IPS DF 6.9 (cell line): ENCODE results near the gene PRKAB1.
A peak's percentile ranks its signal among the peaks of the same experiment; 100 is the strongest.

ENCODE experiments used
- DNase-seq: peaks from one replicate; pipeline ENCODE4 v3.0.0-alpha.2; 2013; ENCODE audit warnings: low read depth, low spot score
- H3K27ac ChIP-seq: one replicate; pipeline ENCODE4 v1.5.1; 2013; ENCODE audit warnings: low read length, control low read depth
- H3K27me3 ChIP-seq: 2 replicates; pipeline ENCODE4 v1.6.1; 2013; ENCODE audit warnings: mild to moderate bottlenecking, low read length; ENCODE audit not compliant: control insufficient read depth, insufficient read depth
- H3K36me3 ChIP-seq: 2 replicates; pipeline ENCODE4 v1.6.1; 2013; ENCODE audit warnings: low read length; ENCODE audit not compliant: control insufficient read depth, insufficient read depth
- H3K4me1 ChIP-seq: 2 replicates; pipeline ENCODE4 v1.6.1; 2013; ENCODE audit warnings: low read length; ENCODE audit not compliant: control insufficient read depth, insufficient read depth
- H3K4me3 ChIP-seq: 2 replicates; pipeline ENCODE4 v1.5.1; 2013; ENCODE audit warnings: mild to moderate bottlenecking, low read length
- H3K9me3 ChIP-seq: 2 replicates; pipeline ENCODE4 v1.6.1; 2013; ENCODE audit warnings: low read length, inconsistent platforms; ENCODE audit not compliant: control insufficient read depth, insufficient read depth
- WGBS: extraction: QIAGEN DNeasy Blood & Tissue Kit; methylation state at CpG from one replicate; pipeline ENCODE4 v1.1.7; 2013; ENCODE audit warnings: mixed read lengths, missing lambda C conversion rate; ENCODE audit not compliant: insufficient read length, insufficient coverage; 5-methylcytosine and 5-hydroxymethylcytosine counted together

Gene PRKAB1

DNA sequence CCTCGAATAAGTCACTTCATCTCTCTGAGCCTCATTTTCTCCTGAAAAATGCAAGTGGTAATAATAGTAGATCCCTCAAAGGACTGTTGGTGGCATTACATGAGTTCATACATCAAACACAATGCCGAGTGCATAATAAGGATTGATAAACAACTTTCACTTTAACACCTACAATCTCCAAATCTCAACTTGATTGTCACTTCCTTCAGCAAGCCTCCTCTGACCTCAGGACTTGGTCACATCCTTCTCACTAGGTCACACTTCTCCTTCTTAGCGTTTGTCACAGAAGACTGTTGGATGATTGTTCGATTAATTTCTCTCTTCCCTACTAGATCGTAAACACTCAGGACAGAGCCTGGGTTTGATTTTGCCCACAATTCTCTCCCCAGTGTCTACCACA lies 7.9 kb upstream of the PRKAB1 start:
- Histone ChIP-seq H3K4me3 (no peak overlapping the region), H3K27me3 (no peaks in the 10 kb centered on the region), H3K9me3 (no peaks in the 10 kb centered on the region), H3K27ac (no peak overlapping the region), H3K36me3 (no peaks in the 10 kb centered on the region), H3K4me1 (no peaks in the 10 kb centered on the region)
- no CpG with 5 or more reads among the region's 5 CpGs for WGBS
- DNase-seq = no peak

DNA sequence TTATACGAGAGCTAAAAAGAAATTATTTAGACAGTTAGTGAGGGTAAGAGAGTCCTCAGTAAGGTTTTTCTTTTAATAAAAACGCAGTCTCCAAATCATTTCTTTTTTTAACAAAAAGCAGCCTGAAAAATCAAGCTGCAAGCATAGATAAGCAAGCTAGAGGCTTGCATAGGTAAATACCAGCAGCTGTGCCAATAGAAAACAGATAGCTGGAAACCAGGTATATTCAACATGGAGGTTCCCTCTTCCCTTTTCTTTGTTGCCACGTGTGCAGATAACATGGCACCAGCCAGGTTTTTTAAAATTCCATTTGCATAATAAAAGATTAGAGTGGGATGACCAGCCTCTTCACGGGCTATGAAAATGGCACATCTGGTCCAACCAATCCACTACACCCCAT lies 6.1 kb upstream of the PRKAB1 start:
- no CpG with 5 or more reads among the region's 4 CpGs for WGBS
- Histone ChIP-seq H3K27ac (no peak overlapping the region), H3K9me3 (no peaks in the 10 kb centered on the region), H3K27me3 (no peaks in the 10 kb centered on the region), H3K36me3 (no peaks in the 10 kb centered on the region), H3K4me1 (no peaks in the 10 kb centered on the region), H3K4me3 (no peak overlapping the region)
- DNase-seq = no peak

DNA sequence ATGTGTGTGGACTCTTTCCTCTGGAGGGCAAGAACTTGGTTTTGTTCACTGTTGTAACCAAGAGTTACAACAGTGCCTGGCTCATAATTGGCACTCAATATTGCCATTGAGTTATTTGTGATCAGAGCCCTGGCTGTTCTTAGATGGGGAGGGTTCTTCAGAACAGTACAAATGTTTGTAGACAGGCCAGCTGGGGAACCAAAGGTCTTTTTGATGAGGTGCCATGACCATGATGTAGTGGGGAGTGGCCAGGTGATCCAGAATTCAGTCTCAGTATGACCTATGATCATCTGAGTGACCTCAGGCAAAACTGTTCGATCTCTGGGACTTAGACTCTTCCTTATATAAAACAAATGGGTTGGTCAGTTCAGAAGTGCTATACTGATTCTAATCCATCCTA lies 3.3 kb upstream of the PRKAB1 start:
- no CpG with 5 or more reads among the region's 1 CpG for WGBS
- DNase-seq = no peak
- Histone ChIP-seq H3K27ac (no peak overlapping the region), H3K36me3 (no peaks in the 10 kb centered on the region), H3K27me3 (no peaks in the 10 kb centered on the region), H3K4me1 (no peaks in the 10 kb centered on the region), H3K4me3 (no peak overlapping the region), H3K9me3 (no peaks in the 10 kb centered on the region)

DNA sequence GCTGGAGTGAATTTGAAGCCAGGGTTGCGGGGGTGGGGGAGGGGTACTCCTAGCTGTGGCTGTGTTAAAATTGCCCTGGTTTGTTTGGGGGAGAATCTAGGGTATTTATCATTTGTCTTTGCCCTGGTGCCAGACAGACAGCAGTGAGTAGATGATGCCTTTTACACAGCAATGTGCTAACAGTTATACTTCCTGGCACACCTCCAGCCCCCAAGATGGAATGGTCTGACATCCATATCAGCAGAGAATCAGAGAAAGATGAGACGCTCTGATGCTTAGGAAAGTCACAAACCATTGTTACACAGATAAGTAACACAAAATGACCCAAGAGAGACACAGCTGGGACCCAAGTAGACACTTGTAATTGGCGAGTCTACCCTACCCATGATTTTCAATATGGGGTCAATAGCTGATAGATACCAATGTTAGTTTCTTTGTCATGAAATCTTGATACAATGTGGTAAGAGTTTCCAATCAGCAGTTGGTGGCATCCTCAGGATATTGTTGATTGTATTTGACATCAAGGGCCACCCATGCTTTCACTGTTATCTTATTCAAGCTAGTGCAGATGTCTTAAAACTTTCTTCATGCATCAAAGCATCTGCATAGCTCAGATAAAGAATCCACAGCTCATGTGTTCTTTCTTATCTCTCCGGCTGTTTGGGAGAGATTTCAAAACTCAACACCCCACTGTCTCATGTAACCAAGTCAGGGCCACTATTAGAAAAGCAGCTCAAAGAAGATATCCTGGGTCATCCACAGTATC lies 2.6 kb upstream of the PRKAB1 start:
- no peaks in the 10 kb centered on the region for H3K27me3 ChIP-seq
- H3K4me1 ChIP-seq = no peaks in the 10 kb centered on the region
- no peak overlapping the region for H3K27ac ChIP-seq
- WGBS = no CpG with 5 or more reads among the region's 4 CpGs
- no peaks in the 10 kb centered on the region for H3K36me3 ChIP-seq
- H3K4me3 ChIP-seq = no peak overlapping the region
- DNase-seq = no peak
- H3K9me3 ChIP-seq = no peaks in the 10 kb centered on the region

DNA sequence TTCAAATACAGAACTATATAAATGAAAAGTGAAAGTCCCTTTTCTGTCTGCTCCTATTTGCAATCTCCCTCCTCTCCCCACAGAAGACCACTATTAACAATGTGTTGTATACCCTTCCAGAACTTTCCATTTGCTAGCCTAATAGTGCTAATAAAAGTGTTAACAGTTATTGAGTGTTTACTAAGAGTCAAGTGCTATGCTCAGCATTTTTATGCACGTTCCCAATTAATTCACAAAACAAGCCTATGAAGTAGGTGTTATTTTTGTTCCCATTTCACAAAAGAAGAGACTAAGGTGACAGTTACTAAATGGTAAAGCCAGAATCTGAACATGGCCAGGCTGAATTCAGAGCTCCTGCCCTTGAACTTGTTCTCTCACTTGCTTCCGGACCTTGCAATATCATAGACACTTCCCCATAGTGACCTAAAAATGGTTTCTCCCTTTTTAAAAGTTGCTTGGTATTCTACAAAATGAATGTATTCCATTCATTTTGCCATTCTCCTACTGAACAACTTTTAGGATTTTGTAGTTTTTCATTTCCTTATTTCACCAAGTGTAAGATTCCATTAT lies 1.6 kb upstream of the PRKAB1 start:
- H3K4me3 ChIP-seq = no peak overlapping the region
- H3K4me1 ChIP-seq = no peaks in the 10 kb centered on the region
- H3K27me3 ChIP-seq = no peaks in the 10 kb centered on the region
- no CpG with 5 or more reads among the region's 2 CpGs for WGBS
- H3K9me3 ChIP-seq = no peaks in the 10 kb centered on the region
- H3K36me3 ChIP-seq = no peaks in the 10 kb centered on the region
- no peak overlapping the region for H3K27ac ChIP-seq
- DNase-seq = no peak

DNA sequence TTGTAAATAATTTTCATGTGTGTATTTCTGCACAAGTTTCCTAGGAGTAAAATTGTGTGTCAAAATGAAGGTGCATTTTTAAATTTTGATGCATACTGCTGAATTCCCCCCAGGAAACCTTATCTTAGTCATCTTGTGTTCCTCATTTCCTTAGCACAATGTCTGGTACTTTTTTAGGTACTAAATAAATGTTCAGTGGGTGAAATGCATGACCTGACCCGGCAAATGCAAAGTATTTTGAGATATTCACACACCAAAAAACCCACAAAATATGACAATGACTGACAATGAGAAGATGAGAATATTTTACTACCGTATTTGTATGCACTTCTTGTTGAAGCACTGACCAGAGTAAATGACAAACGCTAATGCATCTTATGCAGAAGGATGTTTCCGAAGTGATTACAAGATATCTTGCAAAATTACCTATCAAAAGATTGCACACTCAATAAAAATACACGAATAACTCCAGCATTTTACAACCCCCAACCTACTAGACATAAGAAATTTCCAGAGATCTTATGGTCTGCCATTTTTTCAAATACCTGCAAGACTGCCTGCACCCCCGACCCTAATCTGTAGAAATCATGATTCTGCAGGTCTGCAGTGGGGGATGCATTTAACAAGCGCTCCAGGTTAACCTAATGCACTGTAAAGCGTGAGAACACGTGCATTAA lies 895 bp upstream of the PRKAB1 start:
- Histone ChIP-seq H3K36me3 (no peaks in the 10 kb centered on the region), H3K9me3 (no peaks in the 10 kb centered on the region), H3K27me3 (no peaks in the 10 kb centered on the region), H3K27ac (no peak overlapping the region), H3K4me3 (peak overlapping the region; percentile 16; the same call in 1 of the 2 replicates), H3K4me1 (no peaks in the 10 kb centered on the region)
- WGBS = no CpG with 5 or more reads among the region's 9 CpGs
- no peak for DNase-seq

DNA sequence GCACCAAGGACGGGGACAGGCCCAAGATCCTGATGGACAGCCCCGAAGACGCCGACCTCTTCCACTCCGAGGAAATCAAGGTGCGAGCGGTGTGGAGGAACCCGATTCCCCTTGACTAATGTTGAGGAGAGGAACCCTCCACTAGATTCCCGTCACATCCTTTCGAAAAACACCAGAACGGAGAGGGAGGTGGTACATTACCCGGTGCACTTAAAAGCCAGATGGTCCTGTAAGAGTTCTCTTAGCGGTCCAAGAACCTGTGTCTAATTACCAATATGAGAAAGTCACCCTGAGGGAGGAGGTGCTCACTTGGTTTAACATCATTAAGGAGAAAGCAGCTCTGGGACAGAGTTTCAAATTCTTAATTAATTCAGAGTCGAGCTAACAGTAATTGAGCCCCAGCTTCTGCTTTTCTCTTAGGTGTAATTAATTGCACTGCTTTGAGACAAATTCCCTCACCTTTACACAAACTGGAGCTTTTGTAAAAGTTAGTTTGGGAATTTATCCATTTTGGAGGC lies 450 bp downstream of the PRKAB1 start:
- Histone ChIP-seq H3K36me3 (peaks cover 5% of the 10 kb centered on the region; the same call in 1 of the 2 replicates), H3K27me3 (no peaks in the 10 kb centered on the region), H3K4me1 (no peaks in the 10 kb centered on the region), H3K4me3 (peak overlapping the region; percentile 90; the same call in 1 of the 2 replicates), H3K27ac (no peak overlapping the region), H3K9me3 (no peaks in the 10 kb centered on the region)
- WGBS = no CpG with 5 or more reads among the region's 14 CpGs
- no peak for DNase-seq

DNA sequence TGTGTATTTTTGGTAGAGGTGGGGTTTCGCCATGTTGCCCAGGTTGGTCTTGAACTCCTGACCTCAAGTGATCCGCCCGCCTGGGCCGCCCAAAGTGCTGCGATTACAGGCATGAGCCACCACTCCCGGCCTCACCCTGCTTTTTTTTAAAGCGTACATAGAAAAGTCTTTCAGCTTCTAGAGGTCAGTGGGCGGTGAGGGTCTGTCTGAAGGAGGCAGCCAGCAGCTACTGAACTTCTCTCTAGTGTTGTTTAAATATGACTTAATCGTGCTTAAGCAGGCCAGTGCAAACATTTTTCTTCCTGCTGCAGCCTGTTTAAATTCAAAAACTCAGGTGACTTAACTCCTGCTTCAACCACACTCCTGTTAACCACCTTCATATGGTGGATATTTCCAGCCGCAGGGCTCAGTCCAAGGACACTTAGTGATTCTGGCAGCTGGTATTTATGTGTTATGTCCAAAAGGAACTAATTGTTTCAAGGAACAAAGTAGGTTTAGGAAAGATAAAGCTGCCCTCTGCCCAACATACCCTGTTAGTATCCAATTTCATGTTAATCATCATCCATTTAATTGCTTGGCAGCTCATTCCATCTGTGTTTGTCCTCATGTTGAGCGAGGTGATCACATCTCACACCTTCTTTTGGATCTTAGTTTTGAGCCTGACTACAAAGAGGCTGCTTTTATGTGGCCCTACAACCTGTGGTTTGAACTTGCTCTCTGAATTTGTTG lies 2.0 kb downstream of the PRKAB1 start:
- Histone ChIP-seq H3K36me3 (peaks cover 20% of the 10 kb centered on the region), H3K9me3 (no peaks in the 10 kb centered on the region), H3K4me1 (no peaks in the 10 kb centered on the region), H3K4me3 (no peak overlapping the region), H3K27me3 (no peaks in the 10 kb centered on the region), H3K27ac (no peak overlapping the region)
- whole genome bisulfite sequencing = no CpG with 5 or more reads among the region's 11 CpGs
- no peak for DNase-seq

DNA sequence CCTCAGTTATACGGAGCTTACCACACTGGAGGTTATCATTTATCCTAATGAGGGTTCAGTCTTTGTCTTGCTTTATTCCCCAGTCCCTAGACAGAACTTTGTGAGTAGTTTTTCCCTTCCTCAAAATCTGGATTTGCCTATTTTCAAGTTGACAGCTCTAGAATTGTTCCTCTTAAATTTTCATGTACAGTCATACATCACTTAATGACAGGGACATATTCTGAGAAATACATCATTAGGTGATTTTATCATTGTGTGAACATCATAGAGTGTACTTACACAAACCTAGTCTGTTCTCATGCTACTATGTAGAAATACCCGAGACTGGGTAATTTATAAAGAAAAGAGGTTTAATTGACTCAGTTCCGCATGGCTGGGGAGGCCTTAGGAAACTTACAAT lies 3.1 kb downstream of the PRKAB1 start:
- H3K4me1 ChIP-seq = no peaks in the 10 kb centered on the region
- WGBS = no CpG with 5 or more reads among the region's 3 CpGs
- H3K36me3 ChIP-seq = peaks cover 26% of the 10 kb centered on the region
- no peak overlapping the region for H3K27ac ChIP-seq
- no peaks in the 10 kb centered on the region for H3K9me3 ChIP-seq
- DNase-seq = no peak
- H3K4me3 ChIP-seq = no peak overlapping the region
- no peaks in the 10 kb centered on the region for H3K27me3 ChIP-seq

DNA sequence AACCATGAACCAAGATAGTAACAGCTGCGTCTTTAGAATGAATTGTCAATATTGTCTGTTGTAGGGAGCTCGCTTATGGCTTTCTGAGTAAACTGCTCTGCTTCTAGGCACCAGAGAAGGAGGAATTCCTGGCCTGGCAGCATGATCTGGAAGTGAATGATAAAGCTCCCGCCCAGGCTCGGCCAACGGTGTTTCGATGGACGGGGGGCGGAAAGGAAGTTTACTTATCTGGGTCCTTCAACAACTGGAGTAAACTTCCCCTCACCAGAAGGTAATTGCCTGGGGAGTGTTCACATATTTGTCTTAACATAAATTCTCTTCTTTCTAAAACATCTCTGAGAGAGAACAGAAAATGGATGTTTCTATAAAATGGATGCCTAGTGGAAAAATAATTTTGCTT lies 4.3 kb downstream of the PRKAB1 start:
- WGBS = no CpG with 5 or more reads among the region's 8 CpGs
- peaks cover 32% of the 10 kb centered on the region for H3K36me3 ChIP-seq

More for the DNA sequence above, 4.3 kb downstream of the PRKAB1 start:
- H3K27ac ChIP-seq = no peak overlapping the region
- DNase-seq = no peak
- H3K4me3 ChIP-seq = no peak overlapping the region
- no peaks in the 10 kb centered on the region for H3K27me3 ChIP-seq
- H3K9me3 ChIP-seq = no peaks in the 10 kb centered on the region
- H3K4me1 ChIP-seq = no peaks in the 10 kb centered on the region
